Osteocyte (in vitro differentiated cells): ENCODE results near the gene CELF5. TPM values are rescaled to one million over a fixed set of nuclear protein-coding genes. Genes with fewer than 3 reads are reported as not detected.

Experiments
- DNase-seq: peaks from one replicate; pipeline ENCODE4 v3.0.0; 2021; ENCODE audit warnings: mixed read lengths; ENCODE audit not compliant: unreplicated experiment; ENCODE audit errors: extremely low spot score
- H3K27ac Mint-ChIP-seq: one replicate; pipeline ENCODE4 v1.8.0; 2021; ENCODE audit warnings: mild to moderate bottlenecking, mixed read lengths; ENCODE audit not compliant: unreplicated experiment
- H3K27me3 Mint-ChIP-seq: one replicate; pipeline ENCODE4 v1.8.0; 2021; ENCODE audit warnings: mixed read lengths; ENCODE audit not compliant: unreplicated experiment
- H3K36me3 Mint-ChIP-seq: one replicate; pipeline ENCODE4 v1.8.0; 2021; ENCODE audit warnings: mixed read lengths; ENCODE audit not compliant: unreplicated experiment
- H3K4me1 Mint-ChIP-seq: one replicate; pipeline ENCODE4 v1.8.0; 2021; ENCODE audit warnings: mixed read lengths; ENCODE audit not compliant: unreplicated experiment
- H3K4me3 Mint-ChIP-seq: one replicate; pipeline ENCODE4 v1.8.0; 2021; ENCODE audit warnings: mild to moderate bottlenecking, moderate library complexity, mixed read lengths; ENCODE audit not compliant: unreplicated experiment
- H3K9me3 Mint-ChIP-seq: one replicate; pipeline ENCODE4 v1.8.0; 2021; ENCODE audit warnings: mixed read lengths; ENCODE audit not compliant: unreplicated experiment
- total RNA-seq: library from RNA; stranded (reverse); gene quantifications from 2 replicates; pipeline ENCODE4 v1.2.1, GENCODE V29; 2021
- TF ChIP-seq, protein P1 (sequence below): fragments of 200-600 bp; sonication (generic); IDR thresholded peaks from 2 replicates; pipeline ENCODE4 v1.5.0; 2021; ENCODE audit warnings: antibody characterized with exemption, mild to moderate bottlenecking, moderate library complexity

Gene CELF5
- total RNA-seq, 1 donor from 2014 or later = 0.16 TPM

DNA sequence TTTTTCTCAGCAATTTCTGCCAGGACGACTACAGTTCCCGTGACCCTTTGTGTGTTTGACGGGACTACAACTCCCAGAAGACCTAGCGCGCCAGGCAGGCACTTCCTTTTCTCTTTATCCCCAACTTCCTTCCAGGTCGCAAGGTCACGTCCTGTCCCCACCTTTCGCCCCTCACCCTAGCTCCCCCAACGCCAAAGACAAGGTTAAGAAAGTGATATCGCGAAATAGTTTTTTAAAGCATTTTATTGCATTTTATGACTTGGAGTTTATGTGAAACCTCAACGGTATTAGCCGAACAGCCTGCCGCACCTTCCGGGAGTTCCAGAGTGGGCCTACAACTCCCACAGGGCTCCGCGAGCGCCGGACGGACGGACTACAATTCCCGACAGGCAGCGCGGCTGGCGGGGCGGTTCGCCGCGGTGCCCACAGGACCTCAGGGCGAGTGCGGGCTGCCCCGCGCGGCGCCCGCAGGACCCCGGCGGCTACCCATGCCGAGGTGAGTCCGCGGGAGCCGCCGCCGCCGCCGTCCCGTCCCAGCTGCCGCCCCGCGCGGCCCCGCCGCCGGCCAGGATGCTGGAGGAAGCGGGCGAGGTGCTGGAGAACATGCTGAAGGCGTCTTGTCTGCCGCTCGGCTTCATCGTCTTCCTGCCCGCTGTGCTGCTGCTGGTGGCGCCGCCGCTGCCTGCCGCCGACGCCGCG, 38.9 kb upstream of the CELF5 start, which contains the start of gene NCLN:
NCLN (plus strand) TSS at position 470 of the 699 bp plus-strand sequence; CDS start at position 571, 101 bp downstream.
- TF ChIP-seq, protein P1, sequence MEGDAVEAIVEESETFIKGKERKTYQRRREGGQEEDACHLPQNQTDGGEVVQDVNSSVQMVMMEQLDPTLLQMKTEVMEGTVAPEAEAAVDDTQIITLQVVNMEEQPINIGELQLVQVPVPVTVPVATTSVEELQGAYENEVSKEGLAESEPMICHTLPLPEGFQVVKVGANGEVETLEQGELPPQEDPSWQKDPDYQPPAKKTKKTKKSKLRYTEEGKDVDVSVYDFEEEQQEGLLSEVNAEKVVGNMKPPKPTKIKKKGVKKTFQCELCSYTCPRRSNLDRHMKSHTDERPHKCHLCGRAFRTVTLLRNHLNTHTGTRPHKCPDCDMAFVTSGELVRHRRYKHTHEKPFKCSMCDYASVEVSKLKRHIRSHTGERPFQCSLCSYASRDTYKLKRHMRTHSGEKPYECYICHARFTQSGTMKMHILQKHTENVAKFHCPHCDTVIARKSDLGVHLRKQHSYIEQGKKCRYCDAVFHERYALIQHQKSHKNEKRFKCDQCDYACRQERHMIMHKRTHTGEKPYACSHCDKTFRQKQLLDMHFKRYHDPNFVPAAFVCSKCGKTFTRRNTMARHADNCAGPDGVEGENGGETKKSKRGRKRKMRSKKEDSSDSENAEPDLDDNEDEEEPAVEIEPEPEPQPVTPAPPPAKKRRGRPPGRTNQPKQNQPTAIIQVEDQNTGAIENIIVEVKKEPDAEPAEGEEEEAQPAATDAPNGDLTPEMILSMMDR = no peak
- Mint-ChIP-seq H3K4me3 (peak within 1 kb of the TSS; percentile 95), H3K27ac (peak within 1 kb of the TSS; percentile 94), H3K9me3 (no peaks in the 10 kb centered on the region), H3K27me3 (no peaks in the 10 kb centered on the region), H3K36me3 (no peaks in the 10 kb centered on the region), H3K4me1 (peaks cover 18% of the 10 kb centered on the region)
- peak; percentile 98 for DNase-seq

DNA sequence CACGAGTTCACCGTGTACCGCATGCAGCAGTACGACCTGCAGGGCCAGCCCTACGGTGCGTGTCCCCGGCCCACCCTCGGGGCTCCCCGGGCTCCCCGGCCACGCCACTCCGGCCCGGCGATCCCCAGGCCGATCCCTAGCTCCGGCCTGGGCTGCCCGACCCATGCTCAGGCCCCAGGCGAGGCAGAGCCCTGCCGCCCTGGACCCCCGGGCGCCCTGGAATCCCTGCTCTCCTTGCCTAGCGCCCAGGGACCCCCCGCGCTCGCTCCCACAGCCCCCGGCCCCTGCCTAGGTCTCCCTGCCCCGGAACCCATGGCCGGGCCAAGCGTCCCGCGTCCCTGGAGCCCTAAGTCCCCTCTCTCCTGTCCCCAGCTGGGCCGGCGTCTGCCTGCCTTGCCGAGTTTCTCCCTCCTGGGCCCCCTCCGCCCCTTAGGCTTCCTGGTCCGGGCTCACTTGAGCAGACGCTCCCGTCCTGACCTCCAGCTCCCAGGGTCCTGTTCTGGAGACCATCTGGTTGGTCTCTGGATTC, 38.2 kb upstream of the CELF5 start:
- Mint-ChIP-seq H3K4me1 (peaks cover 20% of the 10 kb centered on the region), H3K9me3 (no peaks in the 10 kb centered on the region), H3K4me3 (peak overlapping the region; percentile 82), H3K36me3 (peaks cover 4% of the 10 kb centered on the region), H3K27ac (peak overlapping the region; percentile 70), H3K27me3 (no peaks in the 10 kb centered on the region)
- DNase-seq = no peak
- TF ChIP-seq, protein P1 = no peak

DNA sequence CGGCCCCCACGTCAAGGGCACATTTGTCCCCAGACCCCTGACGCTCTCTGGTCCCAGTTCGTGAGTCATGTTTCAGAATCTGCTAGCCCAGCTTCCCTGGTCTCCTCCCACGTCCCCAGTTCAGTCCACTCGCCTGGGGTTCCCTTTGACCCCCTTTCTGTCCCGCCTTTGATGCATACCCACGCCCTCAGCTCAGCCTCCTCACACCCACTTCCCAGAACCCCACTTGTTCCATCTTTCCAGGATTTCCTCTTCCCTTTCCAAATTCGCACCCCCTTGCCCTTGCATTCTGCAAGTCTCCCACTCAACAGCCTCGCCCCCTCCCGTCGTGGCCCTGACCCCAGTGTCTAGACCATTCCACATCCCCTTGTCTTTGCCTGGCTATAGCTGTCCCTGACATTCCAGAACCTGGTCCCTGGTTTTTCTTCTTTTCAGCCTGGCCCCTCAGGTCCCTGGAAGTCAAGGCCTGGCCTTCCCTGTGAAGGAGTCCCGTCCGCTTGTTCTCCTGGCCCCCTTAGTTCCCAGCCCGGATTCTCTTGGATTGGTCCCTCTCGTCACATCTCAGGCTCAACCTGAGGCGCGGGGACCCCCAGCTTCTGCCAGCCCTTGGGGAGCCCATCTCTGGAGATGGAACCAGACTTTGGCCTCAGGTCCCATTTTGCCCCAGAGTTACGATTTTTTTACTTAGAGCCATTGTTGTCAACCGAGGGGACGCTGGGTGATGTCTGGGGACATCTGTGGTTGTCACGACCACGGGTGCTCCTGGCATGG, 37.4 kb upstream of the CELF5 start:
- DNase-seq = no peak
- Mint-ChIP-seq H3K36me3 (peaks cover 4% of the 10 kb centered on the region), H3K9me3 (no peaks in the 10 kb centered on the region), H3K27ac (peak overlapping the region; percentile 70), H3K27me3 (no peaks in the 10 kb centered on the region), H3K4me3 (peak overlapping the region; percentile 82), H3K4me1 (peaks cover 20% of the 10 kb centered on the region)
- TF ChIP-seq, protein P1 = no peak

DNA sequence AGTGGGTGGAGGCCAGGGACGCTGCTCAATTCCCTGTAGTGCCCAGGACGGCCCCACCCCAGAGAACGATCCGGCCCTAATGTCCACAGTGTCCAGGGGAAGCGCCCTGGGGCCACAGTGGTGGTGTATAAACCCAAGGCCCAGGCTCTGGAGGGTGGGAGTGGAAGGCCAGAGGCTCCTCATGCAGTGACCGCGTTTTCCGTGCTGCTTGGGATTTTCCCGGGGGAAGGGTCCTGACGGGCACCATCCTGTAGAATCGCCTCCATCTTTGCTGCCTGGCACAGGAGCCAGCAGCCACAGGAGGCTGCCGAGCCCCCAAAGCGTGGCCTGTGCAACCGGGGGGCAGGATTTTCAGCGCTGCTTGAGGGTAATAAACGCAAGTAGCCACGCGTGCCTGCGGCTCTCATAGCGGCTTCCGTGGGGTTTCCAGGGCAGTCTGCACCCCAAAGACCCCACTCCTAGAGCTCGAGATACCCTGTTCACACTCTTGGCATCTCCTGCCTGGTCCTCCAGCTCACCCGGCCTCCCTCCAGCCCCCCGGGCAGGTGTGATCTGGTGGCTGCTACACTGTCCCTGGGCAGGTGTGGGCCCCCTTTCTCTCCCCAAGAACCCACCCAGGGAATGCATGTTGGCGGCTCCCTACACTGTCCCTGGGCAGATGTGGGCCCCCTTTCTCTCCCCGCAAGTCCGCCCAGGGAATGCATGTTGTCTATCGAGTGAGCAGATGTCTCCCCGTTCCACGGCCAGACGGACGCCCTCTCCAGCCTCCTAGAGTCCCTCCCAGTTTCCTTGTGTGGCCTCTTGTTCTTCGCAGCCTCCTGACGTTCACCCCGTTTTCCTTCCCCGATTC, 36.6 kb upstream of the CELF5 start:
- Mint-ChIP-seq H3K36me3 (peaks cover 4% of the 10 kb centered on the region), H3K4me1 (peaks cover 20% of the 10 kb centered on the region), H3K27me3 (no peaks in the 10 kb centered on the region), H3K27ac (no peak overlapping the region), H3K4me3 (peak overlapping the region; percentile 82), H3K9me3 (no peaks in the 10 kb centered on the region)
- TF ChIP-seq, protein P1 = no peak
- no peak for DNase-seq
